Kidney (tissue), 14 donors: Measurements from ENCODE around the gene ANKS1B. TPM values are rescaled to one million over a fixed set of nuclear protein-coding genes. Genes with fewer than 3 reads are reported as not detected.
"Not testable (repeated sequence)": the region's sequence is repeated elsewhere in the genome, so short reads cannot be mapped to it uniquely, and the experiment has no call there.

ENCODE experiments used
- DNase-seq, 5 donors: peaks; one replicate each; pipeline ENCODE4 v3.0.0-alpha.2; 2013 to 2020
- FAIRE-seq: peaks from 2 replicates; lab custom pipeline; 2012; peaks lifted over from hg19 to GRCh38; lab: Jason Lieb, UNC
- H3K27ac ChIP-seq, 2 donors: one replicate each; pipeline ENCODE4 v1.7.0; 2013; ENCODE audit warnings: low read depth in 2 of 2, low read length in 2 of 2, inconsistent platforms in 1 of 2
- H3K27me3 ChIP-seq: one replicate; pipeline ENCODE4 v1.7.1; 2013; ENCODE audit warnings: low read length, inconsistent platforms; ENCODE audit not compliant: control insufficient read depth, insufficient read depth
- H3K36me3 ChIP-seq, 3 donors: one replicate each; pipeline versions ENCODE4 v1.7.0 to v1.7.1; 2013; ENCODE audit warnings: low read length in 3 of 3, control low read depth in 1 of 3, inconsistent platforms in 1 of 3; ENCODE audit not compliant: insufficient read depth in 3 of 3, control insufficient read depth in 2 of 3
- H3K4me1 ChIP-seq, 3 donors: one replicate each; pipeline versions ENCODE4 v1.7.0 to v1.7.1; 2013; ENCODE audit warnings: low read length in 3 of 3, inconsistent platforms in 1 of 3, low read depth in 1 of 3; ENCODE audit not compliant: control insufficient read depth in 2 of 3, insufficient read depth in 2 of 3
- H3K4me3 ChIP-seq, 3 donors: one replicate each; pipeline versions ENCODE4 v1.7.0 to v1.8.1; 2013; ENCODE audit warnings: low read length in 3 of 3, control low read depth in 1 of 3, inconsistent platforms in 1 of 3
- H3K9ac ChIP-seq, 3 donors: one replicate each; pipeline versions ENCODE4 v1.7.0 to v1.7.1; 2013; ENCODE audit warnings: low read length in 3 of 3, control low read depth in 1 of 3, inconsistent platforms in 1 of 3
- H3K9me3 ChIP-seq, 3 donors: one replicate each; pipeline versions ENCODE4 v1.7.0 to v1.7.1; 2013; ENCODE audit warnings: low read length in 3 of 3, control low read depth in 1 of 3, inconsistent platforms in 1 of 3; ENCODE audit not compliant: control insufficient read depth in 2 of 3, insufficient read depth in 1 of 3
- intact Hi-C: fragments of 100-400 bp; cut with DNase I; formaldehyde crosslinking; loops from one replicate; pipeline ENCODE4 v1.11.1; 2022
- polyA plus RNA-seq: library from polyadenylated mRNA; stranded (reverse); fragments of 350-450 nt; fragmentation: Illumina TruSeq; extraction: RNeasy Lipid Tissue Mini Kit (QIAGEN cat#74804); gene quantifications from one replicate; pipeline ENCODE4 v1.2.3, GENCODE V29; 2014; ENCODE audit warnings: low read depth, low replicate concordance; ENCODE audit not compliant: insufficient read depth
- total RNA-seq: library from RNA; stranded (reverse); fragmentation: NEBNext Ultra II Directional; extraction: Animal tissue kit (Norgen Biotek cat#: 25700); gene quantifications from one replicate; pipeline ENCODE4 v1.2.1, GENCODE V29; 2021
- TF ChIP-seq, protein P1 (sequence below): IDR thresholded peaks from 3 replicates; pipeline ENCODE4 v1.5.1; 2012; ENCODE audit warnings: mild to moderate bottlenecking, moderate library complexity, borderline replicate concordance; ENCODE audit not compliant: insufficient read depth; ENCODE audit errors: extremely low read depth
- donor health status: control.
- donor health status: control.
- donor health status: control.
- donor health status: control.
- donor health status: control.
- donor health status: DM: yes; HTN: yes; CAD: no.
- donor health status: Normal renal cell carcinoma (clear cell type).

Gene ANKS1B
- total and polyA plus RNA-seq, 2 donors from 2014 or later, result 1.7 to 5.8 TPM

GRCh38 chr12:100005846-100006245 lies 21.1 kb upstream of the ANKS1B start:
- H3K27me3 ChIP-seq, H3K4me3 ChIP-seq, H3K9ac ChIP-seq, H3K27ac ChIP-seq, H3K36me3 ChIP-seq, intact Hi-C loops, H3K9me3 ChIP-seq, H3K4me1 ChIP-seq, DNase-seq, FAIRE-seq: not testable (repeated sequence)

DNA sequence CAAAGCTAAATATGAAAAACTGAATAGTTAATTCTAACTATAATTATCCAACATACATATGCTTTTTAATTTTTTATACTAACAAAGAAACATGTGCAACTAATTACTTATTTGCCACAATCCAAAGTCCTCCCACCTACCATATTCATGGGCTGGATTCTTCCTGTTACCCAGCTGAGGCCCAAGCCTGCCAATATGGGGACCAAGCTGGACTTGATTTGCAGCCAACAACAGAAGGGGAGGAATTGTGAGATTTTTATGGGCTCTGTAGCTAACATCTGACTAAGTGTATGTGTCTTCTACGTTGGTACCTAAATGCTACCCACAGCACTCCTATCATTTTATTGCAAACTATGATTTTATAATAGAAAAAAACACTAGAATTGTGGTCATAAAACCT lies 13.1 kb upstream of the ANKS1B start:
- Histone ChIP-seq H3K4me3 (no peak overlapping the region), H3K9ac (no peak overlapping the region), H3K9me3 (no peaks in the 10 kb centered on the region), H3K36me3 (no peaks in the 10 kb centered on the region), H3K27ac (no peak overlapping the region), H3K27me3 (no peaks in the 10 kb centered on the region), H3K4me1 (no peaks in the 10 kb centered on the region)
- intact Hi-C loops, result no loop called here
- FAIRE-seq (no peak), DNase-seq (no peak)
- TF ChIP-seq, protein P1, sequence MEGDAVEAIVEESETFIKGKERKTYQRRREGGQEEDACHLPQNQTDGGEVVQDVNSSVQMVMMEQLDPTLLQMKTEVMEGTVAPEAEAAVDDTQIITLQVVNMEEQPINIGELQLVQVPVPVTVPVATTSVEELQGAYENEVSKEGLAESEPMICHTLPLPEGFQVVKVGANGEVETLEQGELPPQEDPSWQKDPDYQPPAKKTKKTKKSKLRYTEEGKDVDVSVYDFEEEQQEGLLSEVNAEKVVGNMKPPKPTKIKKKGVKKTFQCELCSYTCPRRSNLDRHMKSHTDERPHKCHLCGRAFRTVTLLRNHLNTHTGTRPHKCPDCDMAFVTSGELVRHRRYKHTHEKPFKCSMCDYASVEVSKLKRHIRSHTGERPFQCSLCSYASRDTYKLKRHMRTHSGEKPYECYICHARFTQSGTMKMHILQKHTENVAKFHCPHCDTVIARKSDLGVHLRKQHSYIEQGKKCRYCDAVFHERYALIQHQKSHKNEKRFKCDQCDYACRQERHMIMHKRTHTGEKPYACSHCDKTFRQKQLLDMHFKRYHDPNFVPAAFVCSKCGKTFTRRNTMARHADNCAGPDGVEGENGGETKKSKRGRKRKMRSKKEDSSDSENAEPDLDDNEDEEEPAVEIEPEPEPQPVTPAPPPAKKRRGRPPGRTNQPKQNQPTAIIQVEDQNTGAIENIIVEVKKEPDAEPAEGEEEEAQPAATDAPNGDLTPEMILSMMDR, result no peak

GRCh38 chr12:99996095-99996494 lies 11.4 kb upstream of the ANKS1B start:
- H3K27ac ChIP-seq, result no peak overlapping the region
- TF ChIP-seq, protein P1, result no peak
- intact Hi-C loops, result no loop called here
- DNase-seq (no peak), FAIRE-seq (no peak)
- no peaks in the 10 kb centered on the region for H3K36me3 ChIP-seq
- no peak overlapping the region for H3K9ac ChIP-seq
- H3K9me3 ChIP-seq, result no peaks in the 10 kb centered on the region
- H3K4me3 ChIP-seq, result no peak overlapping the region
- H3K27me3 ChIP-seq, result no peaks in the 10 kb centered on the region
- H3K4me1 ChIP-seq, result no peaks in the 10 kb centered on the region

GRCh38 chr12:99985631-99986030 lies 895 bp upstream of the ANKS1B start:
- no peak overlapping the region for H3K27ac ChIP-seq
- TF ChIP-seq, protein P1, result no peak
- intact Hi-C loops, result no loop called here
- no peak overlapping the region for H3K9ac ChIP-seq
- peaks cover 2 to 5% (median 4%) of the 10 kb centered on the region in 3 donors for H3K4me1 ChIP-seq
- DNase-seq, result no peak
- no peaks in the 10 kb centered on the region for H3K36me3 ChIP-seq
- FAIRE-seq, result no peak
- peak overlapping the region in 2 of 3 donors; percentile 73 to 78 for H3K4me3 ChIP-seq
- H3K27me3 ChIP-seq, result no peaks in the 10 kb centered on the region
- H3K9me3 ChIP-seq, result no peaks in the 10 kb centered on the region
